Fibroblast of the conjunctiva (primary cell): Measurements from ENCODE around the gene OR1A1.
"Not testable (repeated sequence)": the region's sequence is repeated elsewhere in the genome, so short reads cannot be mapped to it uniquely, and the experiment has no call there.

Source experiments
- DNase-seq: peaks from one replicate; pipeline ENCODE4 v3.0.0-alpha.2; 2010; ENCODE audit warnings: low read depth

OR1A1 gene

GRCh38 chr17:3207367-3207766 lies at the start of gene OR1A1:
Gene OR1A1 (plus strand): TSS chr17:3207667. CDS start chr17:3215621, 7,954 bp downstream.
- no peak for DNase-seq

- DNase-seq: no peak
Observed at GRCh38 chr17:3167574-3167973, 39.9 kb upstream of the OR1A1 start.

- DNase-seq: no peak
Observed at GRCh38 chr17:3189961-3190360, 17.5 kb upstream of the OR1A1 start.

- DNase-seq: no peak
Observed at GRCh38 chr17:3197219-3197618, 10.2 kb upstream of the OR1A1 start, which contains the start of gene OR1A2. Gene OR1A2 (plus strand): TSS chr17:3197519. CDS start chr17:3197519, 0 bp downstream.

GRCh38 chr17:3208484-3208883 lies 1.0 kb downstream of the OR1A1 start:
- no peak for DNase-seq

- DNase-seq: no peak
Observed at GRCh38 chr17:3213001-3213400, 5.5 kb downstream of the OR1A1 start.

- no peak for DNase-seq
Observed at GRCh38 chr17:3213587-3213986, 6.1 kb downstream of the OR1A1 start.

- not testable (repeated sequence) for DNase-seq
Observed at GRCh38 chr17:3219978-3220377, 12.5 kb downstream of the OR1A1 start.

GRCh38 chr17:3221850-3222249 lies 14.4 kb downstream of the OR1A1 start:
- DNase-seq: no peak

- DNase-seq: no peak
Observed at GRCh38 chr17:3222505-3222904, 15.0 kb downstream of the OR1A1 start.

- not testable (repeated sequence) for DNase-seq
Observed at GRCh38 chr17:3224721-3225352, 17.4 kb downstream of the OR1A1 start.

- DNase-seq: not testable (repeated sequence)
Observed at GRCh38 chr17:3232300-3232699, 24.8 kb downstream of the OR1A1 start.

GRCh38 chr17:3238685-3239084 lies 31.2 kb downstream of the OR1A1 start:
- not testable (repeated sequence) for DNase-seq

- DNase-seq: not testable (repeated sequence)
Observed at GRCh38 chr17:3241044-3241443, 33.6 kb downstream of the OR1A1 start.

GRCh38 chr17:3244841-3245240 lies 37.4 kb downstream of the OR1A1 start:
- not testable (repeated sequence) for DNase-seq

- not testable (repeated sequence) for DNase-seq
Observed at GRCh38 chr17:3249013-3249412, 41.5 kb downstream of the OR1A1 start.

GRCh38 chr17:3256575-3256974 lies 49.1 kb downstream of the OR1A1 start:
- DNase-seq: no peak

GRCh38 chr17:3260163-3260562 lies 52.7 kb downstream of the OR1A1 start:
- DNase-seq: no peak

GRCh38 chr17:3260600-3260999 lies 53.1 kb downstream of the OR1A1 start:
- no peak for DNase-seq
